Stimulated activated CD4-positive, alpha-beta T cell treated with anti-CD3 and anti-CD28 coated beads, Interleukin-12 subunit alpha, Interleukin-12 subunit beta, amount 100 ng/mL, for 48 hours (primary cell): ENCODE results near the gene TNN.
"Not testable (repeated sequence)": the region's sequence is repeated elsewhere in the genome, so short reads cannot be mapped to it uniquely, and the experiment has no call there.

Experiments used
- DNase-seq, 3 donors: peaks; one replicate each; pipeline ENCODE4 v3.0.0-alpha.2; 2020; ENCODE audit warnings: low read depth in 2 of 3, low spot score in 1 of 3

Gene TNN, protein sequence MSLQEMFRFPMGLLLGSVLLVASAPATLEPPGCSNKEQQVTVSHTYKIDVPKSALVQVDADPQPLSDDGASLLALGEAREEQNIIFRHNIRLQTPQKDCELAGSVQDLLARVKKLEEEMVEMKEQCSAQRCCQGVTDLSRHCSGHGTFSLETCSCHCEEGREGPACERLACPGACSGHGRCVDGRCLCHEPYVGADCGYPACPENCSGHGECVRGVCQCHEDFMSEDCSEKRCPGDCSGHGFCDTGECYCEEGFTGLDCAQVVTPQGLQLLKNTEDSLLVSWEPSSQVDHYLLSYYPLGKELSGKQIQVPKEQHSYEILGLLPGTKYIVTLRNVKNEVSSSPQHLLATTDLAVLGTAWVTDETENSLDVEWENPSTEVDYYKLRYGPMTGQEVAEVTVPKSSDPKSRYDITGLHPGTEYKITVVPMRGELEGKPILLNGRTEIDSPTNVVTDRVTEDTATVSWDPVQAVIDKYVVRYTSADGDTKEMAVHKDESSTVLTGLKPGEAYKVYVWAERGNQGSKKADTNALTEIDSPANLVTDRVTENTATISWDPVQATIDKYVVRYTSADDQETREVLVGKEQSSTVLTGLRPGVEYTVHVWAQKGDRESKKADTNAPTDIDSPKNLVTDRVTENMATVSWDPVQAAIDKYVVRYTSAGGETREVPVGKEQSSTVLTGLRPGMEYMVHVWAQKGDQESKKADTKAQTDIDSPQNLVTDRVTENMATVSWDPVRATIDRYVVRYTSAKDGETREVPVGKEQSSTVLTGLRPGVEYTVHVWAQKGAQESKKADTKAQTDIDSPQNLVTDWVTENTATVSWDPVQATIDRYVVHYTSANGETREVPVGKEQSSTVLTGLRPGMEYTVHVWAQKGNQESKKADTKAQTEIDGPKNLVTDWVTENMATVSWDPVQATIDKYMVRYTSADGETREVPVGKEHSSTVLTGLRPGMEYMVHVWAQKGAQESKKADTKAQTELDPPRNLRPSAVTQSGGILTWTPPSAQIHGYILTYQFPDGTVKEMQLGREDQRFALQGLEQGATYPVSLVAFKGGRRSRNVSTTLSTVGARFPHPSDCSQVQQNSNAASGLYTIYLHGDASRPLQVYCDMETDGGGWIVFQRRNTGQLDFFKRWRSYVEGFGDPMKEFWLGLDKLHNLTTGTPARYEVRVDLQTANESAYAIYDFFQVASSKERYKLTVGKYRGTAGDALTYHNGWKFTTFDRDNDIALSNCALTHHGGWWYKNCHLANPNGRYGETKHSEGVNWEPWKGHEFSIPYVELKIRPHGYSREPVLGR (N-terminal part only)

DNA sequence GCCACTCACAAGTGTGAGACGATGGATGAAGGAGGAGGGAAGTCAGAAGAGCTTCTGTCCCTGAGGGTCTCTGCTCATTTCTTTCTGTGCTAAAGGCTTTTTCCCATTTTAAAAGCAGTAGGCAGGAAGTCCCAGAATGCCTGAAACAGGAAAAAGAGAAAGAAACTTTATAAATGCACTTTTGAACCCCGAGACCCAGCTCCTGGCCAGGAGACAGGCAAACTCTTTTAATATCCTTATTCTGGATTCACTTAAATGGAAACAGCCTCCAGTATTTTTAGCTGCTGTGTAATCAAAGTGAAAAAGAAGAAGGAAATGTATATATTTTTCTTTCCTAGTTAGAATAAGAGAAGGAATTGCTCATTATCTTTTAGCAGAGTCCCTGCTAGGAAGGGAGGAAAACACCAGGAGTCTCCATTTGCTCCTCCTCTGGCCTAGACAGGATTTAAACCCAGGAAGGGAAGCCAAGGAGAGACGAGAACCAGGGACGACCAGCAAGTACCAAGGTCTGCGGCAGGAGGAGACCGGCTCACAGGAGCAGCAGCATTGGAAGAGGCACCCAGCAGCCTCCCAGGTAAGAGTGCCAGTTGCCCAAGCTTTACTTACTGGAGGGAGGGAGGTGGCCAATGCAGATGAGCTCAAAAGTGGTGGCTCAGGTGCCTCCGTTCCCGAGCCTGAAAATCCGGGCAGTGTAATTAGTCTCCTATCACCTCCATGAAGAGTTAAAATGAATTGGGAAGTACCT lies at the start of gene TNN:
TSS of gene TNN (plus strand) at position 472 of the 745 bp plus-strand sequence. CDS start 9,586 bp downstream, outside the sequence.
- no peak for DNase-seq

- DNase-seq, result no peak
These were observed 48.1 kb upstream of the TNN start for GRCh38 chr1:175019524-175019923.

- peak; percentile 97 to 99 (median 97) for DNase-seq
These were observed 44.4 kb upstream of the TNN start, which contains the start of gene MRPS14 for GRCh38 chr1:175023043-175023921. MRPS14 (minus strand) TSS chr1:175023425; CDS start chr1:175023408, 17 bp downstream.

- DNase-seq, result peak in 1 of 3 donors; percentile 23
These were observed 43.8 kb upstream of the TNN start for GRCh38 chr1:175023922-175024242.

DNA sequence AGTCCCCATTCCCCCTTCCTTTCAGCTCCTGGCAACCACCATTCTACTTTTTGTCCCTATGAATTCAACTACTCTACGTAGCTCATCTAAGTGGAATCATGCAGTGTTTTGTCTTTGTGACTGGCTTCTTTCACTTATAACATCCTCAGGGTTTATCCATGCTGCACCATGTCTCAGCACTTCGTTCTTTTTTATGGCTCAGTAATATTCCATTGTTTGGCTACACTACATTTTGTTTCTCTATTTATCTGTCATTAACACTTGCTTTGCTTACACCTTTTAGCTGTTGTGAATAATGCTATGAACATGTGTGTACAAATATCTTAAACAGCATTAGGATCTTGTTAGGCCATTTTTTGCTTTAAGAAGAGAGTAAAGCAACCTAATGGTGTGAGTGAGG lies 42.9 kb upstream of the TNN start:
- no peak for DNase-seq

DNA sequence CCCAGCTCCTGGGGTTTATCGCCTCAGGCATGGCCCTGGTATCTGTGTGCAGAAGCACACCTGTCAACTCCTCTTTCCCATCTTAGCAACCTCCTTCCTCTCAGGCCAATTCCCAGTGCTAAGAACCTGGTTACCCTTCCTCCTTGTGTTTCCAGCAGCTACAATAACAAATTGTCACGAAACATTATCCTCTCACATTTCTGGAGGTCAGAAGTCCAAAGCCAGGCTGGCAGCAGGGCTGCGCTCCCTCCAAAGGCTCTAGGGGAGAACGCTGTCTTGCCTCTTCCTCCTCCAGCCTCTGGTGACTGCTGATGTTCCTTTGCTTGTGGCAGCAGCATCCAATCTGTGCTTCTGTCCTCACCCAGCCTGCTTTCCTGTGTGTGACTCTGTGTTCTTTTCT lies 33.7 kb upstream of the TNN start:
- DNase-seq, result no peak

GRCh38 chr1:175034775-175035174 lies 32.9 kb upstream of the TNN start:
- no peak for DNase-seq

GRCh38 chr1:175035865-175036264 lies 31.8 kb upstream of the TNN start:
- DNase-seq, result no peak

DNA sequence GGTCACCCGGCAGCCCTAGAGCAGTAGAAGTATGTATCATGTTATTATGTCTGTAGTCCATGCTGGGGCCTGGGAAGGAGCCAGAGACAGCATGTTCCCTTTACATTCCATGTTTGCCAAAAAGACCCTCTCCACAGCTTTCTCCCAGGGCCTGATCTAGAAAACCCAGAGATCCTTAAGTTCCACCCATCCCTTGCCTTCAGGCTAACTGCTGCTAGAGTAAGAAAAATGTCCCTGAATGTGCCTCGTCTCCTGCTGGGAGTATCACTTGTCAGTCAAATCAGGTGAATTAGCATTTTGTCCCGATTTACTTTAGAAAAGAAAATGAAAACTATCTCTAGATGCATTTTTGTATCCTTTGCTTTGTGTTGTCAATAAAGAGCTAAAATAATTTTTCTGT lies 31.2 kb upstream of the TNN start:
- DNase-seq, result no peak

- DNase-seq, result no peak
These were observed 30.2 kb upstream of the TNN start for GRCh38 chr1:175037416-175037815.

GRCh38 chr1:175040324-175040879 lies 27.2 kb upstream of the TNN start:
- DNase-seq, result no peak

DNA sequence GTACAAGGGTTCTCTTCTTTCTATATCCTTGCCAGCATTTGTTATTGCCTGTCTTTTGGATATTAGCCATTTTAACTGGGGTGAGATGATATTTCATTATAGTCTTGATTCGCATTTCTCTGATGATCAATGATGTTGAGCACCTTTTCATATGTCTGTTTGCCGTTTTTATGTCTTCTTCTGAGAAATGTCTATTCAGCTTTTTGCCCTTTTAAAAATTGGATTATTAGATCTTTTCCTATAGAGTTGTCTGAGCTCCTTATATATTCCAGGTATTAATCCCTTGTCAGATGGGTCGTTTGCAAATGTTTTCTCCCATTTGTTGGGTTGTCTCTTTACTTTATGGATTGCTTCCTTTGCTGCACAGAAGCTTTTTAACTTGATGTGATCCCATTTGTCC lies 25.0 kb upstream of the TNN start:
- no peak for DNase-seq

DNA sequence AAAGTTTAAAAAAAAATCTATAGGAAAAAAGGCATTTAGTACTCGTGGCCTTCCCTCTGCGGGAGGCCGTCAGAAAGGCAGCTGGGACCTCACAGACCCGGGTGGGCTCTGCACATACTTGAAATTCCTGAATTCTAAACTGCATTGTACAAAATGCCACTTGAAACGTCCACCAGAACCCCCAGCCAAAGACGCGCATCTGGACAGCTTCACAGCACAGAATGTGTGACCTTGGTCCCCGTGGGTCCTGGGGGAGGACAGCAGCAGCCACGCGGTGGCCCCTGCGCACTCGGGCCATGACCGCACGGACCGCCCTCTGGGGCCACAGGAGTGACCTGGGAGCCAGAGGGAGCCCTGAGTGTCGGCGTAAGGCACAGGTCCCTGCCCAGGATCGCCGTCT lies 23.8 kb upstream of the TNN start:
- no peak for DNase-seq

DNA sequence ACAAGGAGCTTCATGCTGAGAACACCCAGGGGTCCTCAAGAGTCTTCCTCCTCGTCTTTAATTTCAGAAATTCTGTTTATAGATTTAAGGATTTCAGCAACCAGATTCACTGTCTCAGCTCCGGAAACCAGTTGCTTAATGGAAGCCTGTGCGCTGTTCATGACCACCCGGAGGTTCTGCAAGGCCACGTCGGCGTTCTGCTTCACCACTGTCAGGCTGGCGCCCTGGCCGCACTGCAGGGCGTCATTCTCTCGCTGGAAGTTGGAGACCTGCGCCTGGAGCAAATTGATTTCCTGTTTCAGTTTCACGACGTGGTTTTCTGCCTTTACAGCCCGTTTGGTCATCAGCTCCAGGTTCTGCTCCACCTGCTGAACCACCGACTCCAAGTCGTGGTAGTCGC lies 23.0 kb upstream of the TNN start:
- not testable (repeated sequence) for DNase-seq

DNA sequence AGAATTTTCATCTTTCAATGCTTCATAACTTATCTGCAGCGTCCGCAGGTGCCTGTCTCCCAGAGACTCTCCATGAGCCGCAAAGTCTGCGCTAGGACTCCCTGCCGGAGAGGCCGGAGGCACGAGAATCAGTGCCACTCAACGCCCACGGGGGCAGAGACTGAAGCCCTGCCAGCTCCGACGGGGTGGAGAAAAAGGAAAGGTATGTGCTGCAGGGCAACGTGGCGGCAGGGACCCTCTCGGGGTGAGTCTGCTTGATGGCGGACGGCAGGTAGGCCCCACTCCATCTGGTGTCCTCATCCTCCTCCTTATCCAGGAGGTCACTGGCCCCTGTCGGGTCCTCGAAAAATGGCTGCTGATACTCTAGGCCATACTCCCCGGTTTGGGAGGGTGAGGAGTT lies 22.5 kb upstream of the TNN start:
- DNase-seq, result no peak

- DNase-seq, result no peak
These were observed 22.1 kb upstream of the TNN start for GRCh38 chr1:175045519-175045918.

GRCh38 chr1:175050992-175051391 lies 16.6 kb upstream of the TNN start:
- DNase-seq, result no peak

- DNase-seq, result no peak
These were observed 12.9 kb upstream of the TNN start for GRCh38 chr1:175054736-175055135.

- no peak for DNase-seq
These were observed 5.3 kb upstream of the TNN start for GRCh38 chr1:175062339-175062738.
